Fibroblast of villous mesenchyme (primary cell): ENCODE measurements around the gene PAPOLA. TPM values are rescaled to one million over a fixed set of nuclear protein-coding genes. Genes with fewer than 3 reads are reported as not detected.

Source experiments
- DNase-seq: peaks from one replicate; pipeline ENCODE4 v3.0.0-alpha.2; 2010; ENCODE audit warnings: low read depth
- H3K4me3 ChIP-seq: 2 replicates; pipeline ENCODE4 v1.5.1; 2011; ENCODE audit warnings: low read depth, mild to moderate bottlenecking, low read length
- CTCF ChIP-seq: IDR thresholded peaks from 2 replicates; pipeline ENCODE4 v1.5.1; 2012; ENCODE audit warnings: low read depth, mild to moderate bottlenecking, low read length; ENCODE audit not compliant: insufficient read depth
- total RNA-seq: library from RNA; depleted of rRNA; stranded (reverse); fragments of >200 nt; gene quantifications from 2 replicates; pipeline ENCODE4 v1.2.3, GENCODE V29; 2012

PAPOLA gene
- total RNA-seq, 1 donor = 148 TPM

GRCh38 chr14:96511146-96511545 lies 9.0 kb downstream of the PAPOLA start:
- no peak for DNase-seq

GRCh38 chr14:96511667-96512066 lies 9.5 kb downstream of the PAPOLA start:
- DNase-seq = no peak
- no peak overlapping the region for H3K4me3 ChIP-seq
- no peak for TF ChIP-seq CTCF

More at GRCh38 chr14:96511146-96511545, 9.0 kb downstream of the PAPOLA start:
- no peak overlapping the region for H3K4me3 ChIP-seq
- TF ChIP-seq CTCF = no peak

- no peak for TF ChIP-seq CTCF
- no peak for DNase-seq
- H3K4me3 ChIP-seq = no peak overlapping the region
These were observed 9.9 kb downstream of the PAPOLA start for GRCh38 chr14:96512122-96512521.

- H3K4me3 ChIP-seq = no peak overlapping the region
- DNase-seq = no peak
- TF ChIP-seq CTCF = no peak
These were observed 10.6 kb downstream of the PAPOLA start for GRCh38 chr14:96512602-96513397.

- DNase-seq = no peak
- H3K4me3 ChIP-seq = no peak overlapping the region
- no peak for TF ChIP-seq CTCF
These were observed 12.5 kb downstream of the PAPOLA start for GRCh38 chr14:96514694-96515093.

- H3K4me3 ChIP-seq = no peak overlapping the region
- TF ChIP-seq CTCF = no peak
- DNase-seq = peak; percentile 28
These were observed 13.5 kb downstream of the PAPOLA start for GRCh38 chr14:96515731-96516130.

- DNase-seq = no peak
- H3K4me3 ChIP-seq = no peak overlapping the region
- TF ChIP-seq CTCF = no peak
These were observed 14.2 kb downstream of the PAPOLA start for GRCh38 chr14:96516351-96516750.
